Neural cell (in vitro differentiated cells): ENCODE measurements around the gene ST8SIA6. TPM values are rescaled to one million over a fixed set of nuclear protein-coding genes. Genes with fewer than 3 reads are reported as not detected.

Experiments used
- H2AFZ ChIP-seq: fragments of 200-600, 300-800 bp; sonication (generic), shearing (Covaris generic); 2 replicates; pipeline ENCODE4 v1.6.0; 2014; ENCODE audit warnings: low read depth, mild to moderate bottlenecking, antibody characterized with exemption, low read length, moderate library complexity
- H3F3A ChIP-seq: fragments of 200-600 bp; shearing (Covaris generic); 2 replicates; pipeline ENCODE4 v1.6.1; 2016; ENCODE audit warnings: mild to moderate bottlenecking, moderate library complexity, mixed read lengths, antibody characterized with exemption, low read length; ENCODE audit not compliant: insufficient read depth, poor library complexity, severe bottlenecking
- H3K27ac ChIP-seq: fragments of 200-600, 300-800 bp; sonication (generic), shearing (Covaris generic); 2 replicates; pipeline ENCODE4 v1.5.1; 2014; ENCODE audit warnings: mild to moderate bottlenecking, low read length, moderate library complexity
- H3K27me3 ChIP-seq: fragments of 300-800, 200-600 bp; sonication (generic), shearing (Covaris generic); 2 replicates; pipeline ENCODE4 v1.6.0; 2014; ENCODE audit warnings: mild to moderate bottlenecking, low read depth, low read length, moderate library complexity; ENCODE audit not compliant: insufficient read depth
- H3K36me3 ChIP-seq: fragments of 300-800, 200-600 bp; sonication (generic), shearing (Covaris generic); 2 replicates; pipeline ENCODE4 v1.5.1; 2014; ENCODE audit warnings: mild to moderate bottlenecking, antibody characterized with exemption, low read length, moderate library complexity; ENCODE audit not compliant: insufficient read depth
- H3K4me2 ChIP-seq: fragments of 300-800, 200-600 bp; sonication (generic), shearing (Covaris generic); 2 replicates; pipeline ENCODE4 v1.6.0; 2014; ENCODE audit warnings: mild to moderate bottlenecking, low read length
- H3K4me3 ChIP-seq: fragments of 300-800, 200-600 bp; sonication (generic), shearing (Covaris generic); 2 replicates; pipeline ENCODE4 v1.5.1; 2014; ENCODE audit warnings: mild to moderate bottlenecking, low read length, moderate library complexity
- H3K79me2 ChIP-seq: fragments of 200-600 bp; shearing (Covaris generic); replicated peaks from 2 replicates; pipeline ENCODE4 v1.6.0; 2014; ENCODE audit warnings: mild to moderate bottlenecking, low read length, moderate library complexity; ENCODE audit not compliant: insufficient read depth
- H3K9ac ChIP-seq: fragments of 300-800, 200-600 bp; sonication (generic), shearing (Covaris generic); 2 replicates; pipeline ENCODE4 v1.6.1; 2016; ENCODE audit warnings: mild to moderate bottlenecking, low read length, mixed read lengths
- H3K9me2 ChIP-seq: fragments of 200-600 bp; shearing (Covaris generic); 2 replicates; pipeline ENCODE4 v1.6.1; 2016; ENCODE audit warnings: mild to moderate bottlenecking, low read length, mixed read lengths; ENCODE audit not compliant: insufficient read depth
- H3K9me3 ChIP-seq: fragments of 200-600, 300-800 bp; sonication (generic), shearing (Covaris generic); 2 replicates; pipeline ENCODE4 v1.6.1; 2016; ENCODE audit warnings: mild to moderate bottlenecking, mixed run types, low read length, moderate library complexity, mixed read lengths
- H4K20me1 ChIP-seq: fragments of 200-600 bp; shearing (Covaris generic); 2 replicates; pipeline ENCODE4 v1.6.1; 2016; ENCODE audit warnings: mild to moderate bottlenecking, mixed run types; ENCODE audit not compliant: insufficient read depth
- EP300 ChIP-seq: fragments of 450-650 bp; conservative IDR thresholded peaks from 2 replicates; pipeline ENCODE4 v1.6.1; 2014; ENCODE audit warnings: antibody characterized with exemption, mild to moderate bottlenecking, moderate library complexity; ENCODE audit not compliant: poor library complexity, severe bottlenecking
- EZH2 ChIP-seq: fragments of 200-600, 300-800 bp; shearing (Covaris generic), sonication (generic); IDR thresholded peaks from 2 replicates; pipeline ENCODE4 v1.6.1; 2014; ENCODE audit warnings: antibody characterized with exemption, low read length, borderline replicate concordance, mild to moderate bottlenecking; ENCODE audit not compliant: insufficient read depth, poor library complexity, severe bottlenecking
- MXI1 ChIP-seq: fragments of 450-650 bp; conservative IDR thresholded peaks from 2 replicates; pipeline ENCODE4 v1.6.1; 2014; ENCODE audit warnings: antibody characterized with exemption, mild to moderate bottlenecking; ENCODE audit not compliant: poor library complexity, severe bottlenecking
- POLR2AphosphoS5 ChIP-seq: IDR thresholded peaks from 2 replicates; pipeline ENCODE4 v1.6.1; 2012
- RAD21 ChIP-seq: fragments of 450-650 bp; conservative IDR thresholded peaks from 2 replicates; pipeline ENCODE4 v1.6.1; 2014; ENCODE audit warnings: antibody characterized with exemption, mild to moderate bottlenecking, moderate library complexity
- SMC3 ChIP-seq: fragments of 450-650 bp; conservative IDR thresholded peaks from 2 replicates; pipeline ENCODE4 v1.6.1; 2014; ENCODE audit warnings: antibody characterized with exemption, mild to moderate bottlenecking, moderate library complexity; ENCODE audit not compliant: poor library complexity
- TAF1 ChIP-seq: IDR thresholded peaks from 2 replicates; pipeline ENCODE4 v1.6.1; 2012; ENCODE audit warnings: low read depth
- polyA plus RNA-seq: library from polyadenylated mRNA; depleted of rRNA; stranded (reverse); fragments of >200 nt; gene quantifications from 2 replicates; pipeline ENCODE4 v1.2.3, GENCODE V29; 2014
- TF ChIP-seq, protein P1 (sequence below): IDR thresholded peaks from 2 replicates; pipeline ENCODE4 v1.6.1; 2012; ENCODE audit warnings: borderline replicate concordance
- TF ChIP-seq, protein P2 (sequence below): fragments of 450-650 bp; IDR thresholded peaks from 2 replicates; pipeline ENCODE4 v1.5.1; 2014; ENCODE audit warnings: antibody characterized with exemption, mild to moderate bottlenecking, moderate library complexity; ENCODE audit not compliant: poor library complexity, severe bottlenecking

ST8SIA6 gene
- polyA plus RNA-seq, 1 donor from 2014 or later: 0.41 TPM

DNA sequence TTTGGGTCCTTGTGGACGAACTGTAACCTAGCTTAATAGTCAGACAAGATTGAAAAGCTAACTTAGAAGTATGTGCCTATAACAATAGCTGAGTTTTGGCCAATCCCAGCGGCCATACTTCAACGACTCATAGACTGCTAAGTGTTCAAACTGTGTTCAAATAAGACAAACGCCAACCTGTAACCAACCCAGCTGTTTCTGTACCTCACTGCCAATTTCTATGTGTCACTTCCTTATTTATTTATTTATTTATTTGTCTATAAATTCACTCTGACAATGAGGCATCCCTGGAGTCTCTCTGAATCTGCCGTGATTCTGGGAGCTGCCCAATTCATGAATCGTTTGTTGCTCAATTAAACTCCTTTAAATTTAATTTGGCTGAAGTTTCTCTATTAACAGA lies 21.7 kb downstream of the ST8SIA6 start:
- TF ChIP-seq EZH2 (no peak), EP300 (no peak), TAF1 (no peak), POLR2AphosphoS5 (no peak)
- no peak overlapping the region for H3K9ac ChIP-seq
- no peak overlapping the region for H3K4me3 ChIP-seq
- H3K27ac ChIP-seq: no peak overlapping the region
- H3K79me2 ChIP-seq: no peaks in the 10 kb centered on the region
- H3K27me3 ChIP-seq: no peaks in the 10 kb centered on the region
- no peaks in the 10 kb centered on the region for H3F3A ChIP-seq
- H3K4me2 ChIP-seq: no peak overlapping the region
- H2AFZ ChIP-seq: no peak overlapping the region
- H4K20me1 ChIP-seq: no peaks in the 10 kb centered on the region
- no peaks in the 10 kb centered on the region for H3K36me3 ChIP-seq
- H3K9me2 ChIP-seq: no peaks in the 10 kb centered on the region
- H3K9me3 ChIP-seq: no peaks in the 10 kb centered on the region

DNA sequence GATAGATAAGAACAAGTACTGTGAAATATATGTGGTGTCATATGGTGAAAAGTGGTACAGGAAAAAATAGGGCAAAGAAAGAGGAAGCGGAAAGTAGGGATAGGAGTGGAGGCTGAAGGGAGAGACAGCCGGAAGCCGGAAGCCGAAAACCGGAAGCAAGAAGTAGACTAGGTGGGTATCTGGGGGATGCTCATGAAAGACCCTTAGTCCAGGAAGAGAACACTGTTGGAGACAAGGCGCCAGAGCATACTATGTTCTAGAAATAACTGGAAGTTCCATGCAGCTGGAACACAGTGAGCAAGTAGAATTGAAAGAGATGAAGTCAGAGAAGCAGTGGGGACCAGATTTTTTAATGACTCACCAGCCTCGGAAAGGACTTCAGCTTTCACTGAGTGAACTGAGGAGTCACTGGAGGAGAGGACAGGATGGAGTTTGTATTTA lies 22.5 kb downstream of the ST8SIA6 start:
- H2AFZ ChIP-seq: no peak overlapping the region
- no peaks in the 10 kb centered on the region for H3F3A ChIP-seq
- H3K27me3 ChIP-seq: no peaks in the 10 kb centered on the region
- no peaks in the 10 kb centered on the region for H3K36me3 ChIP-seq
- no peaks in the 10 kb centered on the region for H3K9me2 ChIP-seq
- no peaks in the 10 kb centered on the region for H3K9me3 ChIP-seq
- no peak for TF ChIP-seq POLR2AphosphoS5
- TF ChIP-seq EP300: no peak
- no peak for TF ChIP-seq RAD21
- TF ChIP-seq, protein P1, sequence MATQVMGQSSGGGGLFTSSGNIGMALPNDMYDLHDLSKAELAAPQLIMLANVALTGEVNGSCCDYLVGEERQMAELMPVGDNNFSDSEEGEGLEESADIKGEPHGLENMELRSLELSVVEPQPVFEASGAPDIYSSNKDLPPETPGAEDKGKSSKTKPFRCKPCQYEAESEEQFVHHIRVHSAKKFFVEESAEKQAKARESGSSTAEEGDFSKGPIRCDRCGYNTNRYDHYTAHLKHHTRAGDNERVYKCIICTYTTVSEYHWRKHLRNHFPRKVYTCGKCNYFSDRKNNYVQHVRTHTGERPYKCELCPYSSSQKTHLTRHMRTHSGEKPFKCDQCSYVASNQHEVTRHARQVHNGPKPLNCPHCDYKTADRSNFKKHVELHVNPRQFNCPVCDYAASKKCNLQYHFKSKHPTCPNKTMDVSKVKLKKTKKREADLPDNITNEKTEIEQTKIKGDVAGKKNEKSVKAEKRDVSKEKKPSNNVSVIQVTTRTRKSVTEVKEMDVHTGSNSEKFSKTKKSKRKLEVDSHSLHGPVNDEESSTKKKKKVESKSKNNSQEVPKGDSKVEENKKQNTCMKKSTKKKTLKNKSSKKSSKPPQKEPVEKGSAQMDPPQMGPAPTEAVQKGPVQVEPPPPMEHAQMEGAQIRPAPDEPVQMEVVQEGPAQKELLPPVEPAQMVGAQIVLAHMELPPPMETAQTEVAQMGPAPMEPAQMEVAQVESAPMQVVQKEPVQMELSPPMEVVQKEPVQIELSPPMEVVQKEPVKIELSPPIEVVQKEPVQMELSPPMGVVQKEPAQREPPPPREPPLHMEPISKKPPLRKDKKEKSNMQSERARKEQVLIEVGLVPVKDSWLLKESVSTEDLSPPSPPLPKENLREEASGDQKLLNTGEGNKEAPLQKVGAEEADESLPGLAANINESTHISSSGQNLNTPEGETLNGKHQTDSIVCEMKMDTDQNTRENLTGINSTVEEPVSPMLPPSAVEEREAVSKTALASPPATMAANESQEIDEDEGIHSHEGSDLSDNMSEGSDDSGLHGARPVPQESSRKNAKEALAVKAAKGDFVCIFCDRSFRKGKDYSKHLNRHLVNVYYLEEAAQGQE: no peak
- no peak for TF ChIP-seq TAF1
- TF ChIP-seq SMC3: no peak
- no peak for TF ChIP-seq EZH2
- no peak overlapping the region for H3K9ac ChIP-seq
- H3K79me2 ChIP-seq: no peaks in the 10 kb centered on the region
- no peak overlapping the region for H3K4me3 ChIP-seq
- H4K20me1 ChIP-seq: no peaks in the 10 kb centered on the region
- H3K4me2 ChIP-seq: no peak overlapping the region
- H3K27ac ChIP-seq: no peak overlapping the region

DNA sequence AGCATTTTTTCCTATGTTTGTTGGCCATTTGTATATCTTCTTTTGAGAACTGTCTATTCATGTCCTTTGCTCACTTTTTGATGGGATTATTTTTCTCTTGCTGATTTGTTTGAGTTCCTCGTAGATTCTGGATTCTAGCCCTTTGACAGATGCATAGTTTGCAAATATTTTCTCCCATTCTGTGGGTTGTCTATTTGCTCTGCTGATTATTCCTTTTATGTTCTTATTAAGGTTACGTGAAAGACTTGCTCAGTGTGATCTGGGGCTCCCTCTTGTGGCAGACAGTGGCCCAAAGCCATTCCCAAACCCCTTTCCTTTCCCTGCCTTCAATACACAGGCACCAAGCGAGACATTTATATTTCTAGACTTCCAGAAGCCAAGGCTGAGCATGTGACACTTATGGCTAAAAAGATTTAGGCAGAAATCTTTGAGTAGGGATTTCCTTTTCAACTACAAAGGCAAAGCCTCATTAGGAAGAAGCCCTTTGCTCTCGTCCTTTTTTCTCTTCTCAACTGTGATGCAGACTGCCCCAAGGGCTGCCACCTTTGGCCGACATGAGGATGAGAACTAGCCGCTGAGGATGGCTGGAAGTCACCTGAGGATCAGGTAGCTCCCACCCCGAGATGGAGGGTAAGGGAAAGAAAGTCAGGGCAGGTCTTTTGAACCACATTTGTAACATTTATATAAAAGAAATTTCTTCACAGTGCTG lies 23.6 kb downstream of the ST8SIA6 start:
- no peaks in the 10 kb centered on the region for H3K9me3 ChIP-seq
- H4K20me1 ChIP-seq: no peaks in the 10 kb centered on the region
- H2AFZ ChIP-seq: no peak overlapping the region
- no peak overlapping the region for H3K4me2 ChIP-seq
- no peaks in the 10 kb centered on the region for H3K27me3 ChIP-seq
- TF ChIP-seq EP300: no peak
- TF ChIP-seq, protein P2, sequence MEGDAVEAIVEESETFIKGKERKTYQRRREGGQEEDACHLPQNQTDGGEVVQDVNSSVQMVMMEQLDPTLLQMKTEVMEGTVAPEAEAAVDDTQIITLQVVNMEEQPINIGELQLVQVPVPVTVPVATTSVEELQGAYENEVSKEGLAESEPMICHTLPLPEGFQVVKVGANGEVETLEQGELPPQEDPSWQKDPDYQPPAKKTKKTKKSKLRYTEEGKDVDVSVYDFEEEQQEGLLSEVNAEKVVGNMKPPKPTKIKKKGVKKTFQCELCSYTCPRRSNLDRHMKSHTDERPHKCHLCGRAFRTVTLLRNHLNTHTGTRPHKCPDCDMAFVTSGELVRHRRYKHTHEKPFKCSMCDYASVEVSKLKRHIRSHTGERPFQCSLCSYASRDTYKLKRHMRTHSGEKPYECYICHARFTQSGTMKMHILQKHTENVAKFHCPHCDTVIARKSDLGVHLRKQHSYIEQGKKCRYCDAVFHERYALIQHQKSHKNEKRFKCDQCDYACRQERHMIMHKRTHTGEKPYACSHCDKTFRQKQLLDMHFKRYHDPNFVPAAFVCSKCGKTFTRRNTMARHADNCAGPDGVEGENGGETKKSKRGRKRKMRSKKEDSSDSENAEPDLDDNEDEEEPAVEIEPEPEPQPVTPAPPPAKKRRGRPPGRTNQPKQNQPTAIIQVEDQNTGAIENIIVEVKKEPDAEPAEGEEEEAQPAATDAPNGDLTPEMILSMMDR: peak; percentile 95
- no peak for TF ChIP-seq POLR2AphosphoS5
- TF ChIP-seq RAD21: peak; percentile 95
- no peak for TF ChIP-seq MXI1
- TF ChIP-seq, protein P1: no peak
- no peak for TF ChIP-seq TAF1
- TF ChIP-seq SMC3: peak; percentile 97
- no peak for TF ChIP-seq EZH2
- H3K9me2 ChIP-seq: no peaks in the 10 kb centered on the region
- H3K27ac ChIP-seq: no peak overlapping the region
- H3K9ac ChIP-seq: no peak overlapping the region
- no peaks in the 10 kb centered on the region for H3F3A ChIP-seq
- H3K36me3 ChIP-seq: no peaks in the 10 kb centered on the region
- no peak overlapping the region for H3K4me3 ChIP-seq
- no peaks in the 10 kb centered on the region for H3K79me2 ChIP-seq
